Subcutaneous abdominal adipose tissue (tissue), 5 donors: ENCODE data around the gene ATP13A1.

Source experiments
- H3K27ac ChIP-seq: one replicate; pipeline ENCODE4 v1.7.0; 2013; ENCODE audit warnings: low read depth, mild to moderate bottlenecking, inconsistent platforms, low read length, moderate library complexity
- H3K27me3 ChIP-seq, 5 donors: one replicate each; pipeline ENCODE4 v1.7.0; 2013; ENCODE audit warnings: low read length in 5 of 5, inconsistent platforms in 1 of 5; ENCODE audit not compliant: control insufficient read depth in 5 of 5, insufficient read depth in 4 of 5
- H3K36me3 ChIP-seq, 5 donors: one replicate each; pipeline ENCODE4 v1.7.0; 2013; ENCODE audit warnings: low read length in 5 of 5; ENCODE audit not compliant: control insufficient read depth in 5 of 5, insufficient read depth in 5 of 5
- H3K4me1 ChIP-seq, 5 donors: one replicate each; pipeline ENCODE4 v1.7.0; 2013; ENCODE audit warnings: low read length in 5 of 5, mild to moderate bottlenecking in 3 of 5, moderate library complexity in 1 of 5; ENCODE audit not compliant: control insufficient read depth in 5 of 5, insufficient read depth in 5 of 5
- H3K4me3 ChIP-seq, 5 donors: one replicate each; pipeline ENCODE4 v1.7.0; 2013; ENCODE audit warnings: low read length in 5 of 5, low read depth in 1 of 5
- H3K9ac ChIP-seq, 5 donors: one replicate each; pipeline ENCODE4 v1.7.0; 2013; ENCODE audit warnings: low read length in 5 of 5, mild to moderate bottlenecking in 4 of 5, moderate library complexity in 3 of 5
- H3K9me3 ChIP-seq, 5 donors: one replicate each; pipeline ENCODE4 v1.7.0; 2013; ENCODE audit warnings: low read length in 5 of 5; ENCODE audit not compliant: control insufficient read depth in 5 of 5
- donor health status: healthy.
- donor health status: healthy.
- donor health status: healthy.
- donor health status: healthy.
- donor health status: healthy.

Gene ATP13A1

DNA sequence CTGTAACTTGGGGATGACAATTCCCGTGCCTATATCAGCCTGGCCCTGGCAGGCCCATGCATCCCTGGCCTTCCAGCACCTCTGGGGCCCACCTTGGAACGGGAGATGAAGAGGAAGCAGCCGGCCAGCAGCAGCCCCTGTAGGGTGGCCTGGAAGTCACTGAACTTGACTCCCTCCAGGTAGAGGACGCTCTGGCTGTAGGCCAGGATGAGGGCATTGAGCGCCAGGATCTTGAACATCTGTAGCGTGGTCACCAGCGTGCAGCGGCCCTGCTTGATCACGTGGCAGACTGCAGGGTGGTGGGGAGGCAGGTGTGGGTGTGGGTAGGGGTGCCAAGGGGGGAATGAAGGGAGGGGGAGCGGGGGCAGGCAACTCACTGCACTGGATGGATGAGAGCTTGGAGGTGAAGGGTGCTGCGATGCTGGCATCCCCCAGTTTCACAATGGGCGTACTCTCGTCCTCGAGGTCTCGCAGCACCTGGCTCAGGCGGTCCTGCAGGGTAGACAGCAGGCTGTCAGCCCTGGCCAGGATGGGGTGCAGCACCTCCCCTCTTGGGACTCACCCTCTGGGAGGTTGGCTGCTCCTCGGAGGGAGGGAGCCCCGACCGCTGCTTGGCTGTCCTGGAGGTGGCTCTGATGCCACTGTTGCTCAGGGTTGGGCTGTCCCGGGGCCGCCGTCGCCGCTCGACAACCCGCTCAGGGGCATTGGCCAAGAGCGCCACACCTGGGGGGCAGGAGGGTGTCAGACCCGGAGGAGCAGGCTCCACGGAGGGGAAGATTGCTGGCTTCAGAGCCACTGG is 16.2 kb downstream of the ATP13A1 start:
- H3K9me3 ChIP-seq = no peaks in the 10 kb centered on the region
- H3K9ac ChIP-seq = no peak overlapping the region
- H3K4me3 ChIP-seq = no peak overlapping the region
- no peaks in the 10 kb centered on the region for H3K27me3 ChIP-seq
- peaks cover 0 to 76% (median 70%) of the 10 kb centered on the region in 5 donors for H3K36me3 ChIP-seq
- H3K27ac ChIP-seq = no peak overlapping the region
- H3K4me1 ChIP-seq = peaks cover 0 to 18% (median 16%) of the 10 kb centered on the region in 5 donors

DNA sequence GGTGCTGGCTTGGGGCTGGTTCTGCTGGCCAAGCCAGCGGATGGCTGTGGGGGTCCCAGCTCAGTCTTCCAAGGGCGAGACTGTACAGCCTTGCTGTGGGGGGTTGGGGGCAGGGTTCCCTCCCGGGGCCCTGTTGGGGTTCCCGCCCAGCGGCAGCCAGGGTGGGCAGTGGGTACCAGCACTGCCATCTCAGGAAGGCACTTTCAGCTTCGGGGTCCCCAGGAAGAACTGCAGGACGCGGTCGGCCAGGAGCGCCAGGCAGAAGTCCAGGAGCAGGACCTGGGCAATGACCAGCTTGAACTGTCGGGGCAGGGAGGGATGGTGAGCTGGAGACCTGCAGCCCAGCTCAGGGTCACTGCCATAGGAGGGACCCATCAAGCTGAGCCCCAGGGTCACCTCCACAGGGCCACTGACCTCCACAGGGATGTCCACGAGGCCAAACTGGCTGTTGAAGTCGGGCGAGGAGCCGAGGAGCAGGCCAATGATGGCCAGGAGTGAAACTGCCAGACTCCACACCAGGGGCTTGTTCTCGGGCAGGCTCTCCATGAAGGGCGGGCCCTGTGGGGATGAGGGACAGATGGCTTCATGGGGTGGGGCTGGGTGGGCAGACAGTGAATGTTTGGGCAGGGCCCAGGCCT is 18.1 kb downstream of the ATP13A1 start:
- no peak overlapping the region for H3K4me3 ChIP-seq
- peaks cover 0 to 25% (median 17%) of the 10 kb centered on the region in 5 donors for H3K4me1 ChIP-seq
- no peaks in the 10 kb centered on the region for H3K27me3 ChIP-seq
- no peak overlapping the region for H3K9ac ChIP-seq
- H3K27ac ChIP-seq = no peak overlapping the region
- no peaks in the 10 kb centered on the region for H3K9me3 ChIP-seq
- peaks cover 0 to 59% (median 51%) of the 10 kb centered on the region in 5 donors for H3K36me3 ChIP-seq

DNA sequence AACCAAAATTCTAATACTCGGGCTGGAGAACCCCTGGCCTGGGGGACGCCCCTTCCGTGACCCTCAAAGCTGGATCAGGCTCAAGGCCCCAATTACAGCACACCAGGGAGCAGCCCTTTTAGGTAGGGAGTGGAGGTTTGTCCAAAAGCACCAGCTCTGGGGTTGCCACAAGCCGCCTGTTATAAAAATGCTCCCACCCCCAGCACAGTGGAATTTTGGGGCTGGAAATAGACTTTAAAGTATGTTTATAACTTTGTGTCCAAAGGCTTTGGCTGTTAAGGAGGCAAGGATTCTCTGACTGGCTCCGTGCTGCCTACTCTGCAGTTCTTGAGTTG is 19.5 kb downstream of the ATP13A1 start:
- H3K9me3 ChIP-seq = no peaks in the 10 kb centered on the region

DNA sequence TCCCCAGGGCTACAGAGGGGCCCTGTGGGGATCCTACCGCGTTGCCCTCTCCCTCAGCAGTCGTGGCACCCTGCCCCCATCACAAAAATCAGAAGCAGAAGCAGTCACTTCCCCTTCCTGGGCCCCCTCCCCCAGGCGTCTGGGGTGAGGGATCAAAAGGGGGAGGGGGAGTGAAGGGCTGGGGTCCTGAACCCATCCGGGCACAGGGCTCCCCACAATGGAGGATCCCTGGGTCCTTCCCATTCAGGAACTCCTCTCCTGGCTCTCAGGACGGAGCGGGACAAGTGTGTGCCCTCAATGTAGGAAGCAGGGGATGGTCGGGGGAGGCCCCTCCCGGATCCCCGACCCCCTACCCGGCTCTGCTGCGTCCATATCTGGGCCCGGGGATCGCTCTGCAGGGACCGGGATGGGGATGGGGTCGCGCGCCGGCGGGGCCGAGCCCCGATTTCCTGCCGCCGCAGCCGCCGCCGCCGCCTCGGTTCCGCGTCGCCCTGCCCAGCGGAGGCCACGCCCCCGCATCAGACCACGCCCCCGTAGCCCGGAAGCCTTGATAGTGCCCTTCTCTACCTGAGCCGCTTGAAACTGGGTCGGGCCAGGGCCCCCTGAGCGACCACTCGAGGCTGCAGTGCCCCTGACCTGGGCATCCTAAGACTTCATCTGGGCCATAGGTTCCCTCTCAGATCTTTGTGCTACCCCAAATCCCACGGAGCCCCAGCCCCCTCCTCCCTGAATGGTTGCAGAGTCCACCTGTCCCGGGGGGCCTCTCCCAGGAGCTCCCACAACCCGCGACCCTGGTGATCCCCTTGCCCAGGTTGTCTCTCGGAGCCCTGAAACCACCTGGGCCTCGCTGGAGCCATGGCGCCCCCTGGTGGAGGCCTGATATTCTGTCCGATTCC is 20.1 kb downstream of the ATP13A1 start, which contains the start of gene GMIP:
Gene GMIP (minus strand): TSS at position 500 of the 896 bp plus-strand sequence. CDS start 128 bp downstream, at position 372.
- Histone ChIP-seq H3K36me3 (peaks cover 0 to 57% (median 39%) of the 10 kb centered on the region in 5 donors), H3K4me3 (peak within 1 kb of the TSS; percentile 66 to 86 (median 79)), H3K27me3 (no peaks in the 10 kb centered on the region), H3K27ac (peak within 1 kb of the TSS; percentile 41), H3K9me3 (no peaks in the 10 kb centered on the region), H3K4me1 (peaks cover 0 to 25% (median 17%) of the 10 kb centered on the region in 5 donors), H3K9ac (peak within 1 kb of the TSS; percentile 38 to 86 (median 73))

More for the DNA sequence above, 19.5 kb downstream of the ATP13A1 start:
- no peaks in the 10 kb centered on the region for H3K27me3 ChIP-seq
- peak overlapping the region in 3 of 5 donors; percentile 44 to 78 (median 73) for H3K9ac ChIP-seq
- H3K36me3 ChIP-seq = peaks cover 0 to 56% (median 39%) of the 10 kb centered on the region in 5 donors
- peaks cover 0 to 25% (median 17%) of the 10 kb centered on the region in 5 donors for H3K4me1 ChIP-seq
- no peak overlapping the region for H3K27ac ChIP-seq
- peak overlapping the region in 2 of 5 donors; percentile 79 to 86 for H3K4me3 ChIP-seq

DNA sequence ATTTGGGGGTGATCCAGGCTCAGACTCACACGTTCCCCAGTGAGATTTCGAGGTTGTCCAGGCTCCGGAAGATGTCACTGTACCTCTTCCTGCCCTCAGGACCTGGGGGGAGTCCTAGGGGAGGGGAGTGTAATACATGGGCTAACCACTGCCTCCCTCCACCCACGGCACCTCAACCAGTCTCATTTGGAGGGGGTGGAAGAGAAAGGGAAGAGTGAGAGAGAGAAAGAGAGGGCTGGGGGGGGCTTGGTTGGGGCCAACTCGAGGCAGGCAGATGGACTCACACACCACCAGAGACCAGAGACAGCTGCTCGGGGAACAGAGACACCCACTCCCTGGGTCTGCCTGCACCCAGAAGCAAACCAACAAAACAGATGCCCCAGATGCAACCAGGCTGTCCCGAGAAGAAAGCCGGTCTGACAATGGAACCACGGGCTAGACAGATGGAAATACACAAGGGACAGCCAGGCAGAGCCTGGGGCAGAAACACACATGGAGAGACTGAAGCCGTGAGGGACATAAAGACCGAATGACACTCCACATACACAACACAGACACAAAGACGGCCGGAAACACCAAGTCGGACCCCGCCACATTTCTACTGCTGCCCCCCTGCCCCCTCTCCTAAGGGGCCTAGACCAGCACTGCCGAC is 20.8 kb downstream of the ATP13A1 start:
- H3K4me3 ChIP-seq = peak overlapping the region; percentile 66 to 86 (median 79)
- peaks cover 0 to 25% (median 17%) of the 10 kb centered on the region in 5 donors for H3K4me1 ChIP-seq
- peaks cover 0 to 57% (median 37%) of the 10 kb centered on the region in 5 donors for H3K36me3 ChIP-seq
- H3K9me3 ChIP-seq = no peaks in the 10 kb centered on the region
- H3K27ac ChIP-seq = peak overlapping the region; percentile 41
- peak overlapping the region; percentile 38 to 86 (median 72) for H3K9ac ChIP-seq
- H3K27me3 ChIP-seq = no peaks in the 10 kb centered on the region

DNA sequence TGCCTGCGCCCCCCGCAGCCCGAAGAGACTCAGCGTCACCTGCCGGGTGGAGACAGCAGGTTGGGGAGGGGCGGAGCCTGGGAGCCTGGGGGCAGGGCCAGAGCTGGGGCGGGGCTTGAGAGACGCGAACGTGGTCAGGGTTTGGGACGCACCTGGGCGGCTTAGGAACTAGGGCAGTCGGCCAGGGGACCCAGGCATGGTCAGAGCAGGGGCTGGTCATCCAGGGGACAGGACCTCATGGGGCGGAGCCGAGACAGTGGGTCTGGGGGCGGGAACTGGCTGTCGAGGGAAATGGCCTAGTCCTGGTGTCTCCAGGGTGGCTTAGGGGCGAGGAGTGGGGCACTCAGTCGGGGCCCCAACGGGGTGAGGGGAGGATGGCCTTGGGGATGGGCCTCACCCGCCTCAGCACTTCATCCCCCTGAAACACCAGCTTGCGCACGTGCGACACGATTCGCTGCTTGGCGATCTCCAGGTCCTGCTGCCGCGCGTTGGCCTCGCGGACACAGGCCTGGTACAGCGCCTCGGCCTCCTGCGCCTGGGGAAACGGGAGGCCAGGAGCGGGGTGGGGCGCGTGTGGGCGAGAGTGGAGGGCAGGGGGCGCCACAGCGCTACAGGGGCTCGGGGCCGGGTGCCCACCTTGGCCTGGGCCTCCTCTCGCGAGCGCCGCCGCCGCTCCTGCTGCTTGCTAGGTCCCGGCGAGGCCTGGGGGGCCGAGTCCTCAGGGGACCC is 25.8 kb downstream of the ATP13A1 start:
- Histone ChIP-seq H3K4me1 (peaks cover 0 to 11% (median 5%) of the 10 kb centered on the region in 5 donors), H3K27ac (no peak overlapping the region), H3K27me3 (no peaks in the 10 kb centered on the region), H3K9ac (no peak overlapping the region), H3K36me3 (peaks cover 0 to 65% (median 32%) of the 10 kb centered on the region in 5 donors), H3K4me3 (no peak overlapping the region), H3K9me3 (no peaks in the 10 kb centered on the region)

DNA sequence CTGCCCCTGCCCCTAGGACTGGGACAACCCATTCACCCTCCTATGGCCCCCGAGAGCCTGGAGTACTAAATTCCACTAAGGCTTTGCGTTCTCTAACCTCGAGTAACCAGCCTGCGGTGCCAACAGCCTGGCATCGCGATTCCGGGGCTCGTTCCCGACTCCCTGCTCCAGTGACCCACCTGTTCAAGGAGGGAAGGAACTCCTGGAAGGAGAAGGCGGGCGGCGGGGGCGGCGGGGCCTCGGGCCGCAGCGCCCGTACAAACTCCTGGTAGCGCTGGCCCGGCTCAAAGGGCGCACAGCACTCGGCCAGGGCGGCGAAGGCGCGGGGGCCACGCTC is 26.3 kb downstream of the ATP13A1 start:
- Histone ChIP-seq H3K4me3 (no peak overlapping the region), H3K9ac (no peak overlapping the region), H3K9me3 (no peaks in the 10 kb centered on the region), H3K36me3 (peaks cover 0 to 70% (median 34%) of the 10 kb centered on the region in 5 donors), H3K27ac (no peak overlapping the region), H3K27me3 (no peaks in the 10 kb centered on the region), H3K4me1 (peaks cover 0 to 6% (median 0%) of the 10 kb centered on the region in 5 donors)

DNA sequence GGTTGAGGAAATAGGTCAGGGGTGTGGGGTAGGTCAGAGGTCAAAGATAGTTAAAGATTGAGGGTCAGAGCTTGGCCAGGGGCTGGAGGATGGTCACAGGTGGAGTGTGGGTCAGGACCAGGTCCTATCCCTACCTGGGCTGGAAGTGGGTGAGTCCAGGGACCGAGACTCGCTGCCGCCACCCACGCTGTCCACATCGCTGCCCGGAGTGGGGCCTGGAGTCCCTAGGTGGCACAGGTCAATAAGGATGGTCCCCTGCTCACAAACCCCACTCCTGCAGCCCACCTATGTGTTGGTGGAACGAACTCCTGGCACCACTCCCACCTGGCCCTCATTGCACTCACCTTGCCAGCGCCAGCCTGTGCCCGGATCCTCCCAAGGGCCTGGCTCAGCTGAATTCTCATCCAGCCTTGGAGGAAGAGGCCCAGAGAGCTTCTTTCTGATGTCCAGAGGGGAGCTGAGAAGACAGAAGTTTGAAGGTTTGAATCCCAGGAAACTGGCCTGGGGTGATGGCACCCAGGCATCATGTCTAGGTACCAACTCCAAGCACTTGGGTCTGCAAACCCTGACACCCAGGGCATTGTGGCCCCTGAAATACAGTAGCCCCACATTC is 26.8 kb downstream of the ATP13A1 start:
- no peak overlapping the region for H3K9ac ChIP-seq
- H3K36me3 ChIP-seq = peaks cover 0 to 70% (median 34%) of the 10 kb centered on the region in 5 donors
- H3K9me3 ChIP-seq = no peaks in the 10 kb centered on the region
- H3K27me3 ChIP-seq = no peaks in the 10 kb centered on the region
- H3K4me1 ChIP-seq = peaks cover 0 to 1% (median 0%) of the 10 kb centered on the region in 5 donors
- H3K4me3 ChIP-seq = no peak overlapping the region
- no peak overlapping the region for H3K27ac ChIP-seq
